Activated CD8-positive, alpha-beta memory T cell treated with anti-CD3 and anti-CD28 coated beads, Interleukin-2, amount 50 U/mL, for 48 hours (primary cell): ENCODE results near the gene REEP3.
"Not testable (repeated sequence)": the region's sequence is repeated elsewhere in the genome, so short reads cannot be mapped to it uniquely, and the experiment has no call there.

Experiments
- DNase-seq: peaks from one replicate; pipeline ENCODE4 v3.0.0-alpha.2; 2020

Gene REEP3

GRCh38 chr10:63553031-63553430 is 31.8 kb downstream of the REEP3 start:
- no peak for DNase-seq

GRCh38 chr10:63553473-63553872 is 32.3 kb downstream of the REEP3 start:
- no peak for DNase-seq

- no peak for DNase-seq
These were observed 33.5 kb downstream of the REEP3 start for GRCh38 chr10:63554657-63555056.

- DNase-seq, result no peak
These were observed 34.1 kb downstream of the REEP3 start for GRCh38 chr10:63555330-63555729.

GRCh38 chr10:63558132-63558784 is 37.1 kb downstream of the REEP3 start:
- no peak for DNase-seq

- no peak for DNase-seq
These were observed 40.1 kb downstream of the REEP3 start for GRCh38 chr10:63561341-63561740.

- DNase-seq, result no peak
These were observed 41.2 kb downstream of the REEP3 start for GRCh38 chr10:63562391-63562790.

- DNase-seq, result no peak
These were observed 41.7 kb downstream of the REEP3 start for GRCh38 chr10:63562857-63563256.

- DNase-seq, result no peak
These were observed 42.4 kb downstream of the REEP3 start for GRCh38 chr10:63563623-63564022.

- DNase-seq, result not testable (repeated sequence)
These were observed 43.5 kb downstream of the REEP3 start for GRCh38 chr10:63564731-63565130.

- DNase-seq, result no peak
These were observed 52.0 kb downstream of the REEP3 start for GRCh38 chr10:63573068-63573697.

GRCh38 chr10:63574011-63574410 is 52.8 kb downstream of the REEP3 start:
- DNase-seq, result no peak

- DNase-seq, result no peak
These were observed 55.3 kb downstream of the REEP3 start for GRCh38 chr10:63576501-63576900.

GRCh38 chr10:63578501-63578900 is 57.3 kb downstream of the REEP3 start:
- DNase-seq, result no peak

GRCh38 chr10:63579371-63580014 is 58.3 kb downstream of the REEP3 start:
- DNase-seq, result no peak

GRCh38 chr10:63582690-63583089 is 61.5 kb downstream of the REEP3 start:
- DNase-seq, result no peak

- DNase-seq, result no peak
These were observed 62.2 kb downstream of the REEP3 start for GRCh38 chr10:63583397-63583796.

- DNase-seq, result no peak
These were observed 62.9 kb downstream of the REEP3 start for GRCh38 chr10:63583909-63584724.

- no peak for DNase-seq
These were observed 63.5 kb downstream of the REEP3 start for GRCh38 chr10:63584725-63585035.

- DNase-seq, result no peak
These were observed 63.8 kb downstream of the REEP3 start for GRCh38 chr10:63585041-63585440.

GRCh38 chr10:63586043-63586442 is 64.8 kb downstream of the REEP3 start:
- no peak for DNase-seq

GRCh38 chr10:63587191-63587590 is 66.0 kb downstream of the REEP3 start:
- no peak for DNase-seq

GRCh38 chr10:63588436-63589167 is 67.4 kb downstream of the REEP3 start:
- DNase-seq, result no peak
